Keratinocyte (primary cell): Measurements from ENCODE around the gene LRP1B. TPM values are rescaled to one million over a fixed set of nuclear protein-coding genes. Genes with fewer than 3 reads are reported as not detected.

Experiments
- DNase-seq: peaks from one replicate; pipeline ENCODE4 v3.0.0-alpha.2; 2011; ENCODE audit warnings: low read depth, missing footprints, low spot score
- FAIRE-seq: peaks from 2 replicates; lab custom pipeline; 2011; peaks lifted over from hg19 to GRCh38; lab: Jason Lieb, UNC
- H2AFZ ChIP-seq: 2 replicates; pipeline ENCODE4 v1.6.0; 2012; ENCODE audit warnings: low read length, control low read depth, inconsistent platforms; ENCODE audit not compliant: control insufficient read depth
- H3K27ac ChIP-seq: 2 replicates; pipeline ENCODE4 v1.5.1; 2011; ENCODE audit warnings: low read length; ENCODE audit not compliant: control insufficient read depth, insufficient read depth
- H3K27me3 ChIP-seq: 3 replicates; pipeline ENCODE4 v1.6.0; 2011; ENCODE audit warnings: low read length; ENCODE audit not compliant: control insufficient read depth, insufficient read depth; ENCODE audit errors: extremely low read depth
- H3K36me3 ChIP-seq, 2 experiments: 2 replicates in 1 of 2; 3 replicates in 1 of 2; pipeline ENCODE4 v1.5.1; 2011; ENCODE audit warnings: low read length in 2 of 2, mild to moderate bottlenecking in 1 of 2; ENCODE audit not compliant: control insufficient read depth in 2 of 2, insufficient read depth in 2 of 2; ENCODE audit errors: extremely low read depth in 1 of 2
- H3K4me1 ChIP-seq: 3 replicates; pipeline ENCODE4 v1.5.1; 2011; ENCODE audit warnings: low read length; ENCODE audit not compliant: control insufficient read depth, insufficient read depth; ENCODE audit errors: extremely low read depth
- H3K4me2 ChIP-seq: 3 replicates; pipeline ENCODE4 v1.6.0; 2011; ENCODE audit warnings: low read depth, low read length; ENCODE audit not compliant: control insufficient read depth, insufficient read depth; ENCODE audit errors: extremely low read depth
- H3K4me3 ChIP-seq, 3 experiments: fragments of 200-600 bp in 1 of 3; sonication (generic) in 1 of 3; 2 replicates in 2 of 3; 3 replicates in 1 of 3; pipeline ENCODE4 v1.5.1; 2011 to 2016; ENCODE audit warnings: low read length in 3 of 3, mild to moderate bottlenecking in 3 of 3, control low read depth in 2 of 3, inconsistent platforms in 1 of 3, low read depth in 1 of 3, mixed read lengths in 1 of 3, mixed run types in 1 of 3, moderate library complexity in 1 of 3; ENCODE audit not compliant: control insufficient read depth in 2 of 3, insufficient read depth in 2 of 3; ENCODE audit errors: extremely low read depth in 1 of 3
- H3K79me2 ChIP-seq: 2 replicates; pipeline ENCODE4 v1.6.0; 2012; ENCODE audit warnings: low read length; ENCODE audit not compliant: control insufficient read depth, insufficient read depth
- H3K9ac ChIP-seq: 3 replicates; pipeline ENCODE4 v1.6.0; 2011; ENCODE audit warnings: low read length; ENCODE audit not compliant: control insufficient read depth, insufficient read depth; ENCODE audit errors: extremely low read depth
- H3K9me1 ChIP-seq: 3 replicates; pipeline ENCODE4 v1.6.0; 2011; ENCODE audit warnings: low read length; ENCODE audit not compliant: control insufficient read depth, insufficient read depth; ENCODE audit errors: extremely low read depth
- H3K9me3 ChIP-seq: 2 replicates; pipeline ENCODE4 v1.5.1; 2012; ENCODE audit warnings: low read depth, low read length; ENCODE audit not compliant: control insufficient read depth
- H4K20me1 ChIP-seq: 3 replicates; pipeline ENCODE4 v1.6.0; 2011; ENCODE audit warnings: low read length; ENCODE audit not compliant: control insufficient read depth, insufficient read depth; ENCODE audit errors: extremely low read depth
- CTCF ChIP-seq, 3 experiments: IDR thresholded peaks in 1 of 3; conservative IDR thresholded peaks in 1 of 3; optimal IDR thresholded peaks in 1 of 3; 2 replicates in 2 of 3; 3 replicates in 1 of 3; pipeline versions ENCODE3 to v1.5.1; 2011; ENCODE audit warnings: low read length in 3 of 3, mild to moderate bottlenecking in 3 of 3, moderate library complexity in 2 of 3, control low read depth in 1 of 3, inconsistent platforms in 1 of 3; ENCODE audit not compliant: insufficient read depth in 2 of 3; ENCODE audit errors: extremely low read depth in 1 of 3
- EZH2 ChIP-seq: IDR thresholded peaks from one replicate; pipeline ENCODE4 v1.6.1; 2012; ENCODE audit warnings: inconsistent platforms, mild to moderate bottlenecking, low read length, moderate library complexity
- dilution Hi-C: fragments of 300-500 bp; cut with MboI; formaldehyde crosslinking; loops from one replicate; pipeline ENCODE4 v1.7.0; 2020; ENCODE audit warnings: low sequenced_read_pairs; ENCODE audit not compliant: extremely low pct_ligation_motif_present
- polyA plus RNA-seq, 5 experiments: library from polyadenylated mRNA; depleted of rRNA in 3 of 5; stranded (reverse) in 3 of 5; stranded (forward) in 1 of 5; unstranded in 1 of 5; fragments of >200 nt; gene quantifications; 1 replicate in 1 of 5; 2 replicates in 3 of 5; 3 replicates in 1 of 5; pipeline versions ENCODE4 v1.2.1 to v1.2.3, GENCODE V29; 2011 to 2012; ENCODE audit warnings: missing spikeins in 2 of 5, low read depth in 1 of 5, low replicate concordance in 1 of 5

Gene LRP1B
- polyA plus RNA-seq, 1 donor (not counting 4 experiments of a cell fraction or from before 2014, with no cell fraction given): not detected

- no peaks in the 10 kb centered on the region for H3K9me1 ChIP-seq
- dilution Hi-C loops: no loop called here
- H3K4me1 ChIP-seq: no peaks in the 10 kb centered on the region
- H3K27me3 ChIP-seq: no peaks in the 10 kb centered on the region
- H2AFZ ChIP-seq: no peak overlapping the region
- H3K9ac ChIP-seq: no peak overlapping the region
- no peak for FAIRE-seq
- no peaks in the 10 kb centered on the region for H3K79me2 ChIP-seq
- H3K27ac ChIP-seq: no peak overlapping the region
- no peaks in the 10 kb centered on the region for H3K36me3 ChIP-seq
- no peak overlapping the region for H3K4me3 ChIP-seq
- H3K4me2 ChIP-seq: no peak overlapping the region
- no peaks in the 10 kb centered on the region for H3K9me3 ChIP-seq
- no peaks in the 10 kb centered on the region for H4K20me1 ChIP-seq
- TF ChIP-seq EZH2 (no peak), CTCF (optimal IDR thresholded peaks at IDR 0.05 in 1 of 3, IDR thresholded peaks at IDR 0.05 in 1 of 3, conservative IDR thresholded peaks at IDR 0.05 in 1 of 3; ENCODE audit: extremely low read depth in 1 of 3, insufficient read depth in 2 of 3, low read length in 3 of 3) (no peak)
- DNase-seq: no peak
Observed at GRCh38 chr2:141610564-141611175, 520.1 kb downstream of the LRP1B start.

- FAIRE-seq: no peak
- no peak for DNase-seq
- no peak overlapping the region for H3K4me3 ChIP-seq
- no peaks in the 10 kb centered on the region for H3K9me3 ChIP-seq
- dilution Hi-C loops: no loop called here
- no peaks in the 10 kb centered on the region for H3K27me3 ChIP-seq
- no peak for TF ChIP-seq EZH2
- no peak for TF ChIP-seq CTCF (optimal IDR thresholded peaks at IDR 0.05 in 1 of 3, IDR thresholded peaks at IDR 0.05 in 1 of 3, conservative IDR thresholded peaks at IDR 0.05 in 1 of 3; ENCODE audit: extremely low read depth in 1 of 3, insufficient read depth in 2 of 3, low read length in 3 of 3)
- no peak overlapping the region for H3K27ac ChIP-seq
- H3K36me3 ChIP-seq: no peaks in the 10 kb centered on the region
- H4K20me1 ChIP-seq: no peaks in the 10 kb centered on the region
- no peaks in the 10 kb centered on the region for H3K79me2 ChIP-seq
- H3K9ac ChIP-seq: no peak overlapping the region
- H3K4me1 ChIP-seq: no peaks in the 10 kb centered on the region
- no peak overlapping the region for H3K4me2 ChIP-seq
- no peaks in the 10 kb centered on the region for H3K9me1 ChIP-seq
- H2AFZ ChIP-seq: no peak overlapping the region
Observed at GRCh38 chr2:141605163-141605562, 525.7 kb downstream of the LRP1B start.
